H1 (cell line): ENCODE measurements around the gene GAN. TPM values are rescaled to one million over a fixed set of nuclear protein-coding genes. Genes with fewer than 3 reads are reported as not detected.

Source experiments
- CTCF ChIA-PET: fragments of 300-600 bp; sonication (Branson Sonifier 250); formaldehyde crosslinking; loops from one replicate; lab custom pipeline; 2021; ENCODE audit not compliant: partially characterized antibody; lab: Charles Lee
- POLR2A ChIA-PET: fragments of 300-600 bp; sonication (Branson Sonifier 250); formaldehyde crosslinking; loops from one replicate; lab custom pipeline; 2021; ENCODE audit warnings: inconsistent platforms; ENCODE audit not compliant: partially characterized antibody; lab: Charles Lee
- DNase-seq, 2 experiments: peaks; one replicate each; pipeline versions ENCODE4 v3.0.0 to v3.0.0-alpha.2; 2010 to 2022; ENCODE audit warnings: low spot score in 2 of 2, low read depth in 1 of 2, mixed read lengths in 1 of 2
- FAIRE-seq: peaks from 2 replicates; lab custom pipeline; 2011; peaks lifted over from hg19 to GRCh38; lab: Jason Lieb, UNC
- H2AFZ ChIP-seq: 2 replicates; pipeline ENCODE4 v1.8.1; 2012; ENCODE audit warnings: low read length, inconsistent platforms
- H2AK5ac ChIP-seq: 2 replicates; pipeline ENCODE4 v1.6.1; 2013; ENCODE audit warnings: low read depth, low read length
- H2BK120ac ChIP-seq: replicated peaks from 2 replicates; pipeline ENCODE3; 2013; ENCODE audit warnings: low read depth, low read length, inconsistent platforms
- H2BK12ac ChIP-seq: 2 replicates; pipeline ENCODE4 v1.6.1; 2013; ENCODE audit warnings: low read depth, low read length
- H2BK15ac ChIP-seq: 2 replicates; pipeline ENCODE4 v1.6.1; 2013; ENCODE audit warnings: low read length
- H2BK20ac ChIP-seq: 2 replicates; pipeline ENCODE4 v1.6.1; 2013; ENCODE audit warnings: low read length
- H2BK5ac ChIP-seq: 2 replicates; pipeline ENCODE4 v1.6.1; 2013; ENCODE audit warnings: low read depth, low read length
- H3K14ac ChIP-seq: 2 replicates; pipeline ENCODE4 v1.6.1; 2013; ENCODE audit warnings: inconsistent platforms; ENCODE audit not compliant: insufficient read length
- H3K18ac ChIP-seq: 2 replicates; pipeline ENCODE4 v1.6.1; 2013; ENCODE audit warnings: low read length; ENCODE audit errors: extremely low read depth
- H3K23ac ChIP-seq: 2 replicates; pipeline ENCODE4 v1.6.1; 2013; ENCODE audit warnings: inconsistent platforms; ENCODE audit not compliant: insufficient read length
- H3K23me2 ChIP-seq: 2 replicates; pipeline ENCODE4 v1.6.1; 2013; ENCODE audit warnings: low read depth, low read length
- H3K27ac ChIP-seq: 2 replicates; pipeline ENCODE4 v1.6.1; 2011; ENCODE audit warnings: low read depth, low read length, inconsistent platforms
- H3K27me3 ChIP-seq, 4 experiments: replicated peaks in 1 of 4; 1 replicate in 1 of 4; 2 replicates in 3 of 4; pipeline versions ENCODE4 v1.6.1 to v1.8.1; 2011 to 2013; ENCODE audit warnings: low read length in 3 of 4, mild to moderate bottlenecking in 3 of 4, inconsistent platforms in 2 of 4, mixed read lengths in 2 of 4, moderate library complexity in 1 of 4; ENCODE audit not compliant: control insufficient read depth in 3 of 4, insufficient read depth in 3 of 4; ENCODE audit errors: extremely low read depth in 1 of 4
- H3K36me3 ChIP-seq, 4 experiments: 2 replicates each; pipeline versions ENCODE4 v1.6.1 to v1.8.1; 2011 to 2013; ENCODE audit warnings: mild to moderate bottlenecking in 4 of 4, low read length in 3 of 4, moderate library complexity in 2 of 4, control low read depth in 1 of 4, inconsistent platforms in 1 of 4; ENCODE audit not compliant: insufficient read depth in 4 of 4, control insufficient read depth in 2 of 4
- H3K4ac ChIP-seq: replicated peaks from 2 replicates; pipeline ENCODE3; 2013; ENCODE audit warnings: low read length, low read depth, mixed read lengths, inconsistent platforms; ENCODE audit not compliant: insufficient read length
- H3K4me1 ChIP-seq, 4 experiments: replicated peaks in 1 of 4; 1 replicate in 1 of 4; 2 replicates in 3 of 4; pipeline versions ENCODE4 v1.6.1 to v1.8.1; 2011 to 2013; ENCODE audit warnings: low read length in 3 of 4, inconsistent platforms in 2 of 4, mixed read lengths in 1 of 4; ENCODE audit not compliant: insufficient read depth in 4 of 4, control insufficient read depth in 3 of 4
- H3K4me2 ChIP-seq, 2 experiments: 2 replicates each; pipeline versions ENCODE4 v1.6.1 to v1.8.1; 2011 to 2013; ENCODE audit warnings: low read depth in 2 of 2, low read length in 2 of 2, control low read depth in 1 of 2, inconsistent platforms in 1 of 2, mild to moderate bottlenecking in 1 of 2; ENCODE audit not compliant: insufficient read depth in 1 of 2
- H3K4me3 ChIP-seq, 4 experiments: fragments of 200-600, 300-600 bp in 1 of 4; sonication (generic), shearing (Covaris generic), sonication (Bioruptor Twin) in 1 of 4; 2 replicates each; pipeline versions ENCODE4 v1.5.1 to v1.8.1; 2011 to 2016; ENCODE audit warnings: low read length in 4 of 4, low read depth in 3 of 4, control low read depth in 2 of 4, inconsistent platforms in 2 of 4, mild to moderate bottlenecking in 2 of 4, mixed read lengths in 1 of 4, moderate library complexity in 1 of 4; ENCODE audit not compliant: insufficient read depth in 2 of 4; ENCODE audit errors: extremely low read depth in 1 of 4
- H3K56ac ChIP-seq: replicated peaks from 2 replicates; pipeline ENCODE3; 2013; ENCODE audit warnings: low read depth, mild to moderate bottlenecking, mixed read lengths, low read length, inconsistent platforms; ENCODE audit not compliant: insufficient read length
- H3K79me1 ChIP-seq: 2 replicates; pipeline ENCODE4 v1.6.1; 2013; ENCODE audit warnings: low read depth, low read length, control low read depth
- H3K79me2 ChIP-seq, 2 experiments: 2 replicates each; pipeline versions ENCODE4 v1.6.1 to v1.8.1; 2012 to 2013; ENCODE audit warnings: low read length in 2 of 2, mild to moderate bottlenecking in 2 of 2, inconsistent platforms in 1 of 2; ENCODE audit not compliant: insufficient read depth in 2 of 2, control insufficient read depth in 1 of 2
- H3K9ac ChIP-seq, 4 experiments: replicated peaks in 1 of 4; 1 replicate in 1 of 4; 2 replicates in 3 of 4; pipeline versions ENCODE4 v1.6.1 to v1.8.1; 2011 to 2013; ENCODE audit warnings: low read depth in 3 of 4, low read length in 3 of 4, control low read depth in 2 of 4, mild to moderate bottlenecking in 2 of 4, moderate library complexity in 2 of 4, inconsistent platforms in 1 of 4; ENCODE audit errors: extremely low read depth in 1 of 4
- H3K9me3 ChIP-seq, 2 experiments: 2 replicates each; pipeline versions ENCODE4 v1.6.1 to v1.8.1; 2012 to 2013; ENCODE audit warnings: mild to moderate bottlenecking in 2 of 2, moderate library complexity in 2 of 2, control low read depth in 1 of 2, inconsistent platforms in 1 of 2, low read depth in 1 of 2, low read length in 1 of 2, mixed read lengths in 1 of 2; ENCODE audit not compliant: insufficient read depth in 2 of 2
- H4K20me1 ChIP-seq, 2 experiments: replicated peaks in 1 of 2; 2 replicates each; pipeline versions ENCODE3 to v1.8.1; 2011 to 2013; ENCODE audit warnings: inconsistent platforms in 2 of 2, low read length in 2 of 2, mild to moderate bottlenecking in 1 of 2; ENCODE audit not compliant: insufficient read depth in 2 of 2, control insufficient read depth in 1 of 2
- H4K5ac ChIP-seq: 2 replicates; pipeline ENCODE4 v1.6.1; 2013; ENCODE audit warnings: low read length, low read depth, mixed read lengths, inconsistent platforms; ENCODE audit not compliant: insufficient read length
- H4K8ac ChIP-seq: 2 replicates; pipeline ENCODE4 v1.8.0; 2013; ENCODE audit warnings: mild to moderate bottlenecking, moderate library complexity, low read length, inconsistent platforms; ENCODE audit not compliant: insufficient read depth; ENCODE audit errors: extremely low read depth
- H4K91ac ChIP-seq: replicated peaks from 2 replicates; pipeline ENCODE3; 2013; ENCODE audit warnings: low read length, mixed read lengths, inconsistent platforms; ENCODE audit not compliant: insufficient read length
- RAD21 ChIP-seq, 2 experiments: IDR thresholded peaks in 1 of 2; conservative IDR thresholded peaks in 1 of 2; 2 replicates each; pipeline ENCODE4 v1.6.1; 2011; ENCODE audit warnings: low read depth in 2 of 2, low read length in 2 of 2, improper control_type of control experiment in 1 of 2, inconsistent platforms in 1 of 2, mild to moderate bottlenecking in 1 of 2, moderate library complexity in 1 of 2
- WGBS, 2 experiments: shearing (Covaris generic) in 1 of 2; methylation state at CpG; one replicate each; pipeline versions ENCODE4 v1.1.6 to v1.1.7; 2013 to 2015; ENCODE audit warnings: low lambda C conversion rate in 2 of 2, mixed read lengths in 2 of 2, inconsistent platforms in 1 of 2, low coverage in 1 of 2, missing lambda C conversion rate in 1 of 2; ENCODE audit not compliant: insufficient replicate concordance in 2 of 2, insufficient coverage in 1 of 2, insufficient read length in 1 of 2; ENCODE audit errors: extremely low coverage in 1 of 2, missing lambda C conversion rate in 1 of 2; 5-methylcytosine and 5-hydroxymethylcytosine counted together
- polyA plus RNA-seq, 7 experiments: library from polyadenylated mRNA; depleted of rRNA in 3 of 7; stranded (reverse) in 5 of 7; unstranded in 2 of 7; fragments of >200 nt in 5 of 7; fragments of 200-250 nt in 2 of 7; gene quantifications; 1 replicate in 5 of 7; 2 replicates in 1 of 7; 4 replicates in 1 of 7; pipeline versions ENCODE4 v1.2.1 to v1.2.3, GENCODE V29; 2011 to 2013; ENCODE audit warnings: missing spikeins in 2 of 7, mixed read lengths in 2 of 7
- total RNA-seq: library from RNA; stranded (reverse); fragmentation: NEBNext Ultra II Directional; extraction: Animal tissue kit (Norgen Biotek cat#: 25700); gene quantifications from 2 replicates; pipeline ENCODE4 v1.2.1, GENCODE V29; 2021

The GAN gene
- total and polyA plus RNA-seq, 2 of the 8 experiments (the other 6 are each of a cell fraction or from before 2014, with no cell fraction given): 4.5 to 23.9 TPM

GRCh38 chr16:81353895-81354294 is 39.1 kb downstream of the GAN start:
- ChIA-PET POLR2A (no interaction called here), CTCF (no interaction called here)
- H2BK5ac ChIP-seq: no peak overlapping the region

More at GRCh38 chr16:81353895-81354294, 39.1 kb downstream of the GAN start:
- Histone ChIP-seq H3K79me2 (peaks cover 0 to under 1% of the 10 kb centered on the region in 2 experiments; a peak in 2 of 4 replicates), H3K4ac (no peak overlapping the region), H3K27me3 (no peaks in the 10 kb centered on the region), H3K9ac (no peak overlapping the region), H4K91ac (no peak overlapping the region), H2BK12ac (no peak overlapping the region), H2BK15ac (no peak overlapping the region), H2AFZ (no peak overlapping the region), H2AK5ac (no peak overlapping the region), H3K27ac (no peak overlapping the region), H3K18ac (no peak overlapping the region), H3K4me2 (no peak overlapping the region), H3K36me3 (peaks cover 0 to 24% (median 17%) of the 10 kb centered on the region in 4 experiments; a peak in 4 of 8 replicates), H3K4me3 (no peak overlapping the region), H2BK20ac (no peak overlapping the region), H4K20me1 (peaks cover 1 to 3% of the 10 kb centered on the region in 2 experiments), H3K23ac (no peak overlapping the region), H2BK120ac (no peak overlapping the region), H3K79me1 (no peaks in the 10 kb centered on the region; the same call in none of the 2 replicates), H4K8ac (no peak overlapping the region), H4K5ac (no peak overlapping the region), H3K23me2 (no peaks in the 10 kb centered on the region), H3K14ac (no peak overlapping the region), H3K9me3 (no peaks in the 10 kb centered on the region), H3K56ac (no peak overlapping the region), H3K4me1 (no peaks in the 10 kb centered on the region)
- no peak for DNase-seq
- WGBS, 2 experiments: 88% methylated on average over 3 of the region's 3 CpGs; no CpG with 5 or more reads in 1 of the 2 experiments
- FAIRE-seq: no peak
- no peak for TF ChIP-seq RAD21 (IDR thresholded peaks at IDR 0.05 in 1 of 2, conservative IDR thresholded peaks at IDR 0.05 in 1 of 2; ENCODE audit: low read depth in 2 of 2, low read length in 2 of 2)
